HG03378 (cell line): Measurements from ENCODE around the gene ELOVL2.
"Not testable (repeated sequence)": the region's sequence is repeated elsewhere in the genome, so short reads cannot be mapped to it uniquely, and the experiment has no call there.

ENCODE experiments used
- ATAC-seq: cut with Tn5 transposase; IDR thresholded peaks from one replicate; pipeline ENCODE4 v1.9.1; 2021; ENCODE audit warnings: mild to moderate bottlenecking, moderate library complexity; ENCODE audit not compliant: unreplicated experiment

The ELOVL2 gene

GRCh38 chr6:11043961-11044711 is at the start of gene ELOVL2:
Gene ELOVL2 (minus strand): TSS chr6:11044305. CDS start chr6:11044230, 75 bp downstream.
- no peak for ATAC-seq

- ATAC-seq = peak; percentile 35
These were observed 49.2 kb upstream of the ELOVL2 start for GRCh38 chr6:11093376-11093625.

GRCh38 chr6:11092668-11093375 is 48.7 kb upstream of the ELOVL2 start:
- ATAC-seq = peak; percentile 31

- not testable (repeated sequence) for ATAC-seq
These were observed 47.0 kb upstream of the ELOVL2 start for GRCh38 chr6:11091141-11091540.

DNA sequence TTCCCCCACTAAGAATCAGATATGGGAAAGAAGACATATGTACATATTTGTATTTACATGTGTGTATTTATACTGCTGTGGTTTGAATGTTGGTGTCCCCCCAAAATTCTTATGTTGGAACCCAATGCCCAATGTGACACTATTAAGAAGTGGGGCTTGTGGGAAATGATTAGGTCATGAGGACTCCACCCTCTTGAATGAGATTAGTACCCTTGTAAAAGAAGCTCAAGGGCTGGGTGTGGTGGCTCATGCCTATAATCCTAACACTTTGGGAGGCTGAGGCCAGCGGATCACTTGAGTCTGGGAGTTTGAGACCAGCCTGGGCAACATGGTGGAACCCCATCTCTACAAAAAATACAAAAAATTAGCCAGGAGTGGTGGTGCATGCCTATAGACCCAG is 45.6 kb upstream of the ELOVL2 start:
- no peak for ATAC-seq

- ATAC-seq = not testable (repeated sequence)
These were observed 43.2 kb upstream of the ELOVL2 start for GRCh38 chr6:11087141-11087812.

GRCh38 chr6:11085758-11086435 is 41.8 kb upstream of the ELOVL2 start:
- ATAC-seq = no peak

GRCh38 chr6:11083956-11084355 is 39.9 kb upstream of the ELOVL2 start:
- ATAC-seq = no peak

- no peak for ATAC-seq
These were observed 39.4 kb upstream of the ELOVL2 start for GRCh38 chr6:11083491-11083890.

DNA sequence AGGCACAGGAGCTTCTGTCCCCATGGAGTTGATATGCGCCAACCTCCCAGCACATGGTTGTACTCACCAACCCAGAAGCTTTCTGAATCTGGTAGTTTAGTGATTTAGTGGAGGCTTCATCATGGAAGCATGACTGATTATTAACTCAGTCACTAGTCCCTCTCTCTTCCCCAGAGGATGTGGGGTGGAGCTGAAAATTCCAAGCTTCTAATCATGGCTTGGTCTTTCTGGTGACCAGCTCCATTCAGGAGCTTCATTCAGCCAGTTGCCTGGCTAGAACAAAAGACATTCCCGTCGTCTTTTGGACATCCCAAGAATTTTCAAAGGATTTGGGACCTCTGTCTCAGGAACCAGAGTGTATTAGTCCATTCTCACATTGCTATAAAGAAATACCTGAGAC is 36.2 kb upstream of the ELOVL2 start:
- ATAC-seq = no peak

GRCh38 chr6:11078266-11078665 is 34.2 kb upstream of the ELOVL2 start:
- ATAC-seq = no peak

GRCh38 chr6:11076540-11076939 is 32.4 kb upstream of the ELOVL2 start:
- no peak for ATAC-seq

- ATAC-seq = no peak
These were observed 28.0 kb upstream of the ELOVL2 start for GRCh38 chr6:11072101-11072500.

GRCh38 chr6:11069760-11070159 is 25.7 kb upstream of the ELOVL2 start:
- no peak for ATAC-seq

- no peak for ATAC-seq
These were observed 23.2 kb upstream of the ELOVL2 start for GRCh38 chr6:11067348-11067747.

DNA sequence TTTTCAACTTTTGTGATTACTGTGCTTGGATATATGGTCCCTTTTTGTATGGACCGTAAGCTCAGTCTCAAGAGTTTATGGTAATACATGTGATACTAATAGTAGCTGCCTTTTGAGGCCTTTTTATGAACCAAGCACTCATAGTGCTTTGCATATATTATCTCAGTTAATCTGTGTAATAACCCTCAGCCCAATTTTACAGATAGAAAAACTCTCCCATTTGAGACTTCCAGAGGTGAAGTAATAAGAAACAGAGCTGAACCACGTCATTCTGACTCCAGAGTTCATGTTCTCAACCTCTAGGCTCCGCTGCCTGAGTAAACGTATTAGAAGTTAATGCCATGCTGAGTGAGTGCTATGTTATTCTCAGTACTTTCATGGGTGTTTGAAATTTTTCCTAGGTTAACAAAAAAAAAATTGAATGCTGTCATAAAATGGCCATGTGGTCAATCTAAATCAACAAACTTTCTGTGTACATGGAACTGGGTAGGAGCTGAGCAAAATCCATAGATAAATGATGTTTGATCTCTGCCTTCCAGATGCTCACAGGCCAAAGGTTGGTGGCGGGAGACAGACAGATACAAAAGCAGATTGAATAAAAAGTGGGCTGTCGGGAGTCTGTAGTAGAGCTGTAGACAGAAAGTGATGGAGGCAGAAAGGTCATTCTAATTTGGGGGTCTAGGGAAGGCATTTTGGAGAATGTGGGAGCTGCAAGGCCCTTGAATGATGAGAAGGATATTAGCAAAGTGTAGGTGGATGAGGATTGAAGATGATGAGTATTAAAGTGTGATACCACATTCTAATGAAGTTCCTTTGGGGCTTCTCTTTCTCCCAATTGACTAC is 22.6 kb upstream of the ELOVL2 start:
- ATAC-seq = no peak

GRCh38 chr6:11065436-11066202 is 21.5 kb upstream of the ELOVL2 start:
- ATAC-seq = no peak

DNA sequence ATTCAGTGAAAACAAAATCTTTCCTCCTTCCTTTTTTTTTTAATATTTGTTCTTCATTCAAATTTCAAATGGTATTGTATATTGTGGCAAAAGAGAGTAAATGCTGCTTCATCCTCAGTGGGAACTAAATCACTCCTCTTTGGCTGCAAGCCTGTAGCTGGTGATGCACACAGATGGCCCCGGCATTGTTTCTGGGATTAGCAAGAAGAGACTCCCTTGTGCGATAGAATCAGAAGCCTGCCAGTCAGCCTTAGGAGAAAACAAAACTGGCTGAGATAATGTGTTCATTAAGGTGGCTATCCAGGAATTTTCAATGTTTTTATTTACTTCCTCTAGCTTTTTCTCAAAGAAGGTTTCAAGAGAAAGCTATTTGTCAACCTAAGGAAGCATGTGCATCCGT is 20.7 kb upstream of the ELOVL2 start:
- no peak for ATAC-seq

GRCh38 chr6:11062715-11063114 is 18.6 kb upstream of the ELOVL2 start:
- no peak for ATAC-seq

- ATAC-seq = no peak
These were observed 18.0 kb upstream of the ELOVL2 start for GRCh38 chr6:11062083-11062482.
